K562 (cell line): ENCODE results near the gene ICA1L. TPM values are rescaled to one million over a fixed set of nuclear protein-coding genes. Genes with fewer than 3 reads are reported as not detected.

Source experiments
- ATAC-seq: fragments of 200-7000 bp; cut with Tn5 transposase; 3 replicates; pipeline ENCODE4 v1.9.1; 2020; ENCODE audit warnings: moderate library complexity
- BruUV-seq: library from RNA; stranded (reverse); fragments of 400-500 nt; replicated peaks from 2 replicates; lab custom pipeline; 2021; lab: Mats Ljungman, UMichigan
- CTCF ChIA-PET: fragments of 300-600 bp; formaldehyde crosslinking; extraction: SDS; loops from one replicate; lab custom pipeline; 2021; ENCODE audit warnings: low intra/inter-chr PET ratio; lab: Yijun Ruan, JAX
- POLR2A ChIA-PET: fragments of 300-600, 350-650 bp; sonication (Branson Sonifier 250); formaldehyde crosslinking; extraction: SDS; loops from one replicate; lab custom pipeline; 2021; ENCODE audit warnings: antibody characterized with exemption, inconsistent platforms; lab: Yijun Ruan, JAX
- DNase-seq, 4 experiments: peaks; one replicate each; pipeline versions ENCODE4 v3.0.0 to v3.0.0-alpha.2; 2011 to 2018; ENCODE audit warnings: low spot score in 3 of 4, mixed read lengths in 3 of 4; ENCODE audit errors: extremely low read depth in 1 of 4
- FAIRE-seq: peaks from 2 replicates; lab custom pipeline; 2011; peaks lifted over from hg19 to GRCh38; lab: Jason Lieb, UNC
- H2AFZ ChIP-seq: 2 replicates; pipeline ENCODE4 v1.6.0; 2011; ENCODE audit warnings: low read depth, low read length, control low read depth, inconsistent platforms
- H3K27ac ChIP-seq: fragments of 200-600 bp; 3 replicates; pipeline ENCODE4 v1.8.0; 2011; ENCODE audit warnings: low read depth, mild to moderate bottlenecking, control low read depth, inconsistent platforms, low read length, moderate library complexity, mixed read lengths; ENCODE audit errors: extremely low read depth
- H3K27me3 ChIP-seq, 2 experiments: fragments of 300-600 bp in 1 of 2; 2 replicates in 1 of 2; 3 replicates in 1 of 2; pipeline versions ENCODE4 v1.6.0 to v1.8.0; 2011; ENCODE audit warnings: inconsistent platforms in 2 of 2, low read length in 2 of 2, mild to moderate bottlenecking in 1 of 2, mixed read lengths in 1 of 2, moderate library complexity in 1 of 2; ENCODE audit not compliant: control insufficient read depth in 2 of 2, insufficient read depth in 2 of 2
- H3K36me3 ChIP-seq: fragments of 300-600 bp; 3 replicates; pipeline ENCODE4 v1.8.0; 2011; ENCODE audit warnings: mild to moderate bottlenecking, low read length, inconsistent platforms; ENCODE audit not compliant: control insufficient read depth, insufficient read depth
- H3K4me1 ChIP-seq, 2 experiments: fragments of 200-600 bp in 1 of 2; replicated peaks in 1 of 2; 2 replicates in 1 of 2; 3 replicates in 1 of 2; pipeline versions ENCODE4 v1.5.1 to v1.8.0; 2011; ENCODE audit warnings: inconsistent platforms in 2 of 2, low read length in 2 of 2, mild to moderate bottlenecking in 1 of 2, mixed read lengths in 1 of 2, moderate library complexity in 1 of 2; ENCODE audit not compliant: control insufficient read depth in 2 of 2, insufficient read depth in 2 of 2
- H3K4me2 ChIP-seq: 2 replicates; pipeline ENCODE4 v1.6.1; 2011; ENCODE audit warnings: low read length, control low read depth, inconsistent platforms, mixed read lengths; ENCODE audit not compliant: insufficient read depth
- H3K4me3 ChIP-seq: fragments of 200-600 bp; sonication (generic), shearing (Covaris generic); 2 replicates; pipeline ENCODE4 v1.5.1; 2016; ENCODE audit warnings: control low read depth, inconsistent platforms
- H3K79me2 ChIP-seq: fragments of 200-600 bp; 3 replicates; pipeline ENCODE4 v1.8.0; 2011; ENCODE audit warnings: low read length, inconsistent platforms; ENCODE audit not compliant: control insufficient read depth, insufficient read depth
- H3K9ac ChIP-seq, 2 experiments: 2 replicates each; pipeline versions ENCODE4 v1.6.0 to v1.6.1; 2011; ENCODE audit warnings: low read depth in 2 of 2, low read length in 2 of 2, control low read depth in 1 of 2, inconsistent platforms in 1 of 2, mild to moderate bottlenecking in 1 of 2, mixed read lengths in 1 of 2; ENCODE audit not compliant: insufficient read depth in 1 of 2
- H3K9me1 ChIP-seq: one replicate; pipeline ENCODE4 v1.6.0; 2011; ENCODE audit warnings: inconsistent platforms, mild to moderate bottlenecking, low read length, moderate library complexity; ENCODE audit not compliant: control insufficient read depth, insufficient read depth
- H3K9me3 ChIP-seq: replicated peaks from 2 replicates; pipeline ENCODE4 v1.5.1; 2011; ENCODE audit warnings: low read depth, low read length, inconsistent platforms; ENCODE audit not compliant: control insufficient read depth, insufficient read depth
- H4K20me1 ChIP-seq: replicated peaks from 2 replicates; pipeline ENCODE4 v1.6.1; 2011; ENCODE audit warnings: low read length, inconsistent platforms, mixed read lengths; ENCODE audit not compliant: control insufficient read depth, insufficient read depth
- GATAD2B ChIP-seq: fragments of 450-650 bp; IDR thresholded peaks from 2 replicates; pipeline ENCODE4 v1.6.1; 2017; ENCODE audit warnings: mild to moderate bottlenecking, borderline replicate concordance
- HDAC8 ChIP-seq: fragments of 450-650 bp; IDR thresholded peaks from 2 replicates; pipeline ENCODE4 v1.6.1; 2016; ENCODE audit warnings: mild to moderate bottlenecking, missing genetic modification characterization, moderate library complexity, missing compliant biosample characterization
- HMG20A ChIP-seq: fragments of 450-650 bp; formaldehyde crosslinking; conservative IDR thresholded peaks from 2 replicates; pipeline ENCODE4 v1.4.0; 2020; ENCODE audit warnings: mild to moderate bottlenecking, mixed read lengths
- MCM3 ChIP-seq: fragments of 450-650 bp; IDR thresholded peaks from 2 replicates; pipeline ENCODE4 v1.6.1; 2016
- TOE1 ChIP-seq, 2 experiments: fragments of 450-650 bp in 1 of 2; sonication (generic) in 1 of 2; formaldehyde crosslinking in 1 of 2; IDR thresholded peaks; 2 replicates each; pipeline versions ENCODE4 v1.7.1 to v1.8.0; 2016 to 2022; ENCODE audit warnings: borderline replicate concordance in 2 of 2, mild to moderate bottlenecking in 2 of 2, antibody characterized with exemption in 1 of 2, inconsistent platforms in 1 of 2, low read depth in 1 of 2, missing genetic modification reagents in 1 of 2, moderate library complexity in 1 of 2
- ZBTB8A ChIP-seq: fragments of 450-650 bp; IDR thresholded peaks from 2 replicates; pipeline ENCODE4 v1.6.1; 2018; ENCODE audit warnings: mild to moderate bottlenecking, moderate library complexity; ENCODE audit not compliant: partially characterized antibody
- WGBS: fragments of 100-300 bp; shearing (Covaris generic); methylation state at CpG from one replicate; pipeline ENCODE4 v1.1.6; 2016; ENCODE audit warnings: low coverage, mixed read lengths; ENCODE audit not compliant: insufficient coverage; ENCODE audit errors: missing lambda C conversion rate; 5-methylcytosine and 5-hydroxymethylcytosine counted together
- in situ Hi-C: fragments of 300-500 bp; cut with MboI; formaldehyde crosslinking; loops from 4 replicates; pipeline ENCODE4 v1.15.0; 2018; ENCODE audit warnings: inconsistent platforms, mixed read lengths
- intact Hi-C: fragments of 100-400 bp; cut with micrococcal nuclease; formaldehyde crosslinking; loops from 2 replicates; pipeline ENCODE4 v1.14.2; 2022
- polyA plus RNA-seq, 8 experiments: library from polyadenylated mRNA; depleted of rRNA in 4 of 8; stranded (reverse) in 5 of 8; unstranded in 3 of 8; fragments of >200 nt; fragmentation: Nextera tagmentation in 2 of 8; fragmentation: Illumina TruSeq in 1 of 8; extraction: Ambion mirVana in 2 of 8; extraction: Trizol in 1 of 8; gene quantifications; 2 replicates each; pipeline versions ENCODE4 v1.2.1 to v1.2.3, GENCODE V29; 2011 to 2014; ENCODE audit warnings: inconsistent platforms in 1 of 8, missing spikeins in 1 of 8
- total RNA-seq, 7 experiments: library from RNA; depleted of rRNA in 6 of 7; stranded (reverse); fragments of >200 nt in 6 of 7; fragmentation: Illumina TruSeq in 2 of 7; extraction: Trizol in 2 of 7; gene quantifications; 2 replicates each; pipeline versions ENCODE4 v1.2.1 to v1.2.3, GENCODE V29; 2011 to 2021; ENCODE audit warnings: low replicate concordance in 1 of 7

The ICA1L gene
- total and polyA plus RNA-seq, 9 of the 15 experiments (the other 6 are each of a cell fraction or from before 2014, with no cell fraction given): 0.57 to 1.7 (median 1.1) TPM

DNA sequence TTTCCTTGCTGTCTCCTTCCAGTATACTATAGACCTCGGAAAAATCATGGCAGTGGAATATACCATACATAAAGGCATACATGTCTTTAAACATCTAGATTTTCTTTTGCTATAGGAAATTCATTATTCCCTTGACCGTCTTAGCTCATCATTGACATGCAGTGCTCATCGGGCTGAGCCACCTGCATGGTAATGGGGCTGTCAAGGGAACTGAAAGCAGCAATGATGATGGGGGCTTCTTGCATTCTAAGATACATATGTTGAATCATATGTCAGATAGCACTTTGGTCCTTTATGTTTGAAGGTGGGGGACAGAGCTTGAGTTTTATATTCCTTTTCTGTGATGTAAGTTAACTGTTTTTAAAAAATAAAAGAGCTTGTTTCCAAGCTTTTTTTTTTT, 106.6 kb downstream of the ICA1L start:
- no peak for DNase-seq
- Histone ChIP-seq H3K4me1 (no peaks in the 10 kb centered on the region), H3K9ac (no peak overlapping the region), H2AFZ (no peak overlapping the region), H3K27ac (no peak overlapping the region), H3K27me3 (no peaks in the 10 kb centered on the region), H3K4me2 (no peak overlapping the region), H3K4me3 (no peak overlapping the region), H4K20me1 (no peaks in the 10 kb centered on the region), H3K9me1 (no peaks in the 10 kb centered on the region), H3K36me3 (peaks cover 8% of the 10 kb centered on the region; the same call in 1 of the 3 replicates), H3K79me2 (no peaks in the 10 kb centered on the region), H3K9me3 (no peaks in the 10 kb centered on the region)
- no TSS peak for BruUV-seq
- ChIA-PET CTCF (no interaction called here), POLR2A (interaction anchor here (0.6 kb wide), 2 partner anchors 106 to 597 kb away, joined by 3 read pairs; no protein-coding TSS in a partner anchor)
- whole genome bisulfite sequencing: 90% methylated on average over 3 of the region's 3 CpGs
- TF ChIP-seq HMG20A (CRISPR knock-in tag): no peak
- in situ Hi-C loops: no loop called here
- no peak for ATAC-seq
- intact Hi-C loops: no loop called here
- no peak for FAIRE-seq

DNA sequence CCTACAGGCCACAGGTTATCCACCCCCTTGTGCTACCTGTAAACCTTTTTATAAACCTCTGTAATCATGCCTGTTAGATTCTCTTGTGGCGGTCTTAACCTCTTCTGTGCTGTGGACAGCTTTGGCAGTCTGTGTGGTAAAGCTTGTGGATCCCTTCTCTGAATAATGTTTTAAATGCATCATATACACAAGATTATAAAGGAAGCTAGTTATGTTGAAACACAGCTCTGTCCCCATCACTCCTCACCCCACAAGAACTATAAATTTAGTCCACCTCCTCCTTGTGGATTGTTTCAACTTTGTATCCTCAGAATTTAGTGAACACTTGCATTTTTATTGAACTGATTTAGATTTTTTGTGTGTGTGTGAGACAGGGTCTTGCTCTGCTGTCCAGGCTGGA, 107.7 kb downstream of the ICA1L start:
- intact Hi-C loops: no loop called here
- H3K27me3 ChIP-seq: no peaks in the 10 kb centered on the region
- H3K4me3 ChIP-seq: no peak overlapping the region
- TF ChIP-seq ZBTB8A (no peak), HDAC8 (tag) (no peak), MCM3 (no peak), TOE1 (IDR thresholded peaks at IDR 0.05; ENCODE audit: borderline replicate concordance) (no peak), TOE1 (CRISPR knock-in tag; IDR thresholded peaks at IDR 0.05; ENCODE audit: borderline replicate concordance, low read depth) (no peak), GATAD2B (no peak)
- H2AFZ ChIP-seq: no peak overlapping the region
- CTCF ChIA-PET: no interaction called here
- no peak overlapping the region for H3K9ac ChIP-seq
- DNase-seq (no peak), FAIRE-seq (no peak), ATAC-seq (no peak)
- no peaks in the 10 kb centered on the region for H3K79me2 ChIP-seq
- WGBS: 88% methylated on average over 1 of the region's 1 CpG
- no peak overlapping the region for H3K27ac ChIP-seq
- no TSS peak for BruUV-seq
- POLR2A ChIA-PET: no interaction called here
- no peaks in the 10 kb centered on the region for H4K20me1 ChIP-seq
- in situ Hi-C loops: no loop called here
- no peaks in the 10 kb centered on the region for H3K9me1 ChIP-seq
- no peaks in the 10 kb centered on the region for H3K4me1 ChIP-seq
- no peaks in the 10 kb centered on the region for H3K9me3 ChIP-seq
- peaks cover 10% of the 10 kb centered on the region; the same call in 1 of the 3 replicates for H3K36me3 ChIP-seq
- H3K4me2 ChIP-seq: no peak overlapping the region
